ENCODE data around the gene RMND1.

RMND1 gene

DNA sequence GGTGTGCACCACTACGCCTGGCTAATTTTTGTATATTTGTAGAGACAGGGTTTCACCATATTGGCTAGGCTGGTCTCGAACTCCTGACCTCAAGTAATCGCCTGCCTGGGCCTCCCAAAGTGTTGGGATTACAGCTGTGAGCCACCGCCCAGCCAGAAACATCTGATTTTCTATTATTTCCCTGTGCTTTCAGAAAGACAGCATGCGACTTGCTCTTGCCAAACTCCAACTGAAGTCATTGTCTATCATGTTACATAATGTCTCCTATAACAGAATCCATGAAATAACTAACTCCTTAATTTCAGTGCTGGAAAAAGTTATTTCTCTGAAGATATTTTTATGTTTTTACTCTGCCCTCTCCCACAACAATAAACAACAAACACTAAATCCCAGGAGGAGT, 8.5 kb downstream of the RMND1 start:
- H3K4me3 ChIP-seq (ENCODE audit: low read length), result no peak overlapping the region
- no peak for DNase-seq (ENCODE audit: low read depth)
- TF ChIP-seq, protein P1, sequence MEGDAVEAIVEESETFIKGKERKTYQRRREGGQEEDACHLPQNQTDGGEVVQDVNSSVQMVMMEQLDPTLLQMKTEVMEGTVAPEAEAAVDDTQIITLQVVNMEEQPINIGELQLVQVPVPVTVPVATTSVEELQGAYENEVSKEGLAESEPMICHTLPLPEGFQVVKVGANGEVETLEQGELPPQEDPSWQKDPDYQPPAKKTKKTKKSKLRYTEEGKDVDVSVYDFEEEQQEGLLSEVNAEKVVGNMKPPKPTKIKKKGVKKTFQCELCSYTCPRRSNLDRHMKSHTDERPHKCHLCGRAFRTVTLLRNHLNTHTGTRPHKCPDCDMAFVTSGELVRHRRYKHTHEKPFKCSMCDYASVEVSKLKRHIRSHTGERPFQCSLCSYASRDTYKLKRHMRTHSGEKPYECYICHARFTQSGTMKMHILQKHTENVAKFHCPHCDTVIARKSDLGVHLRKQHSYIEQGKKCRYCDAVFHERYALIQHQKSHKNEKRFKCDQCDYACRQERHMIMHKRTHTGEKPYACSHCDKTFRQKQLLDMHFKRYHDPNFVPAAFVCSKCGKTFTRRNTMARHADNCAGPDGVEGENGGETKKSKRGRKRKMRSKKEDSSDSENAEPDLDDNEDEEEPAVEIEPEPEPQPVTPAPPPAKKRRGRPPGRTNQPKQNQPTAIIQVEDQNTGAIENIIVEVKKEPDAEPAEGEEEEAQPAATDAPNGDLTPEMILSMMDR (IDR thresholded peaks at IDR 0.05; ENCODE audit: insufficient read depth, low read depth, low read length, missing control alignments), result no peak

DNA sequence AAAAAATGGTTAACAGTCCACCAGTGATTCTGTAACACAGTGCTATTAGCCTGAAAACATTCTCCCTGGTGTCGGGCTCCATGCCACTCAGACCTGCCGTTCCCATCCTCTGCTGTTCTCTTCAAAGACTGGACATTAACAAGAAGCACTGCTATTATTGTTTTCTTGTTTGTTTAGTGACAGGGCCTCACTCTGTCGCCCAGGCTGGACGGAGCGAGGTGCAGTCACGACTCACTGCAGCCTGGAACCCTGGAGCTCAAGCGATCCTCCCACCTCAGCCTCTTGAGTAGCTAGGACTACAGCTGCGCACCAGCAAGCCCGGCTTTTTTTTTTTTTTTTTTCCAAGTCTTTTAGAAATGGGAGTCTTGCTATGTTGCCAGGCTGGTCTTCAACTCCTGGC, 9.6 kb downstream of the RMND1 start:
- TF ChIP-seq, protein P1 (IDR thresholded peaks at IDR 0.05; ENCODE audit: insufficient read depth, low read depth, low read length, missing control alignments), result no peak
- H3K4me3 ChIP-seq (ENCODE audit: low read length), result no peak overlapping the region
- DNase-seq (ENCODE audit: low read depth), result no peak

DNA sequence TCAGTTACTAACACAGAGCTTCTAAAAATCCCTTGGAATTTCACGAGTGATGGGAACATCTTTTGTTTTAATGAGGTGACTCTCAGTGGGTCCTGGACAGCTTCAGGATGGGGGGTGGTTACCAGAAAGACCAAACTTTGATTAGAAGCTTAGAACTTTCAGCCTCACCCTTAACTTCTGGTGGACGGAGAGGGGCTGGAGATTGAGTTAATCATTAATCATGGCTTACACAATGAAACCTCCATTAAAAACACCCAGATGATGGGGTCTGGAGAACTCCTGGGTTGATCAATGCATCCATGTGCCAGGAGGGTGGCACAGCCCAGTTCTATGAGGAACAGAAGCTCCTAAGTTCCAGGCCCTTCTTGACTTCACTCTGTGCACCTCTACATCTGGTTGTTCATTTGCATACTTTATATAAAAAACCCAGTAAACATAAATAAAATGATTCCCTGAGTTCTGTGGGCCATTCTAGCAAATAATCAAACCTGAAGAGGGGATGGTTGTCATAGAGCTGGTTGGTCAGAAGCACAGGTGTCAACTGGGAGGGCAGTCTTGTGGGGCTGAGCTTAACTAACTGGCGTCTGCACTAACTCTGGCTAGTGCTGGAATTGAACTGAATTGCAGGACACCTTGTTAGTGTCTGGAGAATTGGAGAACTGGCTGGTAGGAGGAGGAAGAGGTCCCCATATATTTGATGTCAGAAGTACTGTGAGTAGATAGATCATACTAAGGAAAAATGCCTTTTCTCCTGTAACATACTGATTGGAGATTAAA, 10.3 kb downstream of the RMND1 start:
- TF ChIP-seq, protein P1 (IDR thresholded peaks at IDR 0.05; ENCODE audit: insufficient read depth, low read depth, low read length, missing control alignments), result no peak
- DNase-seq (ENCODE audit: low read depth), result no peak
- no peak overlapping the region for H3K4me3 ChIP-seq (ENCODE audit: low read length)

DNA sequence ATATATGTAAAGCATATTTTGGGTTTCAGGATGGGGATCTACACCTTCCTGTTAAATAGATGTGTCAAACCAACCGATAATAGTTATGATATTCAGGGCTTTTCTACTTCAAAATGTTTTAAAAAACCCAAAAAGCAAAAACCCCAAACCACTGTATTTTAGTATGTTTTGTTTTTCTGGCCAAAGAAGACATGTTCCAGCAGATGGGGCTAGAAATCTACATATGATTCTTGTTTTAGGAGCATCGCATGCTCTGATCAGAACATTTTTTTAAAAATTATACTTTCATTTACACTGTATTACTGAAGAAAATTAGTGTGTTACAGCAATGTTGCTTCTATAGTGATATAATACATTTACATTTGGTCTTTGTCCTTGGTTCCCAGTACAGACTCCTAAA, 11.0 kb downstream of the RMND1 start:
- TF ChIP-seq, protein P1 (IDR thresholded peaks at IDR 0.05; ENCODE audit: insufficient read depth, low read depth, low read length, missing control alignments), result peak; percentile 19
- no peak overlapping the region for H3K4me3 ChIP-seq (ENCODE audit: low read length)
- peak; percentile 15 for DNase-seq (ENCODE audit: low read depth)

- DNase-seq (ENCODE audit: low read depth), result no peak
- no peak overlapping the region for H3K4me3 ChIP-seq (ENCODE audit: low read length)
- TF ChIP-seq, protein P1 (IDR thresholded peaks at IDR 0.05; ENCODE audit: insufficient read depth, low read depth, low read length, missing control alignments), result no peak
These were observed 11.4 kb downstream of the RMND1 start for GRCh38 chr6:151440498-151440897.

- H3K4me3 ChIP-seq (ENCODE audit: low read length), result no peak overlapping the region
- TF ChIP-seq, protein P1 (IDR thresholded peaks at IDR 0.05; ENCODE audit: insufficient read depth, low read depth, low read length, missing control alignments), result no peak
- DNase-seq (ENCODE audit: low read depth), result peak; percentile 35
These were observed 14.5 kb downstream of the RMND1 start for GRCh38 chr6:151437401-151437800.

DNA sequence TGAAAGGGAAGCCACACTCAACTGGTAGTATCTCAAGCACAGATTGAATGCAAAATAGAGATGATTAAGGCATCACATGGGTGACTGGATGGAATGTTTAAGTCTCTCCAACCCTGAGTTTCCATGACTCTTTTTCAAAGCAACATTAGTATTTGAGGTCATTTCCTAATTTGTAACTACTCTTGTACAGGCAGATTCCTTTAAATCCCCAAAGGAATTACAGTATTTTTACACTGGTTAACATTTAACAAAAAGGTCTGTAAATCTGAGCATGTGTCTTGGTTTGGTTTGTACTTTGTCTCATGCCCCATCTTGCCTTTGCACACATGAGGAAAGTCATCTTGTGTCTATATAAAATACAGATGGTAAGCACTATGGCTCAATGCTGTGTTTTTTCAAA, 15.1 kb downstream of the RMND1 start:
- peak; percentile 8 for DNase-seq (ENCODE audit: low read depth)
- TF ChIP-seq, protein P1 (IDR thresholded peaks at IDR 0.05; ENCODE audit: insufficient read depth, low read depth, low read length, missing control alignments), result no peak
- no peak overlapping the region for H3K4me3 ChIP-seq (ENCODE audit: low read length)

Measured in epithelial cell of esophagus (primary cell).